Upper lobe of left lung (tissue), 4 donors: ENCODE data around the gene ADCYAP1R1.

Experiments used
- CTCF ChIP-seq, 6 experiments: fragments of 450-650 bp in 4 of 6; fragments of 200-600 bp in 2 of 6; sonication (generic) in 2 of 6; IDR thresholded peaks; one replicate each; pipeline ENCODE4 v1.5.1; 2016 to 2019; ENCODE audit warnings: antibody characterized with exemption in 6 of 6
- POLR2AphosphoS5 ChIP-seq, 2 donors: sonication (generic); formaldehyde crosslinking; IDR thresholded peaks; one replicate each; pipeline ENCODE4 v1.5.1; 2017; ENCODE audit warnings: antibody characterized with exemption in 2 of 2

GRCh38 chr7:31020161-31020560, 31.9 kb upstream of the ADCYAP1R1 start:
- no peak for TF ChIP-seq POLR2AphosphoS5 (IDR thresholded peaks at IDR 0.05)
- no peak for TF ChIP-seq CTCF (IDR thresholded peaks at IDR 0.05)
